Stimulated activated CD8-positive, alpha-beta memory T cell treated with anti-CD3 and anti-CD28 coated beads, Interleukin-7, amount 100 ng/mL, for 1 hour (primary cell): ENCODE data around the gene GABBR1.

Experiments
- DNase-seq, 2 donors: peaks; one replicate each; pipeline ENCODE4 v3.0.0-alpha.2; 2020; ENCODE audit warnings: low read depth in 2 of 2

Gene GABBR1

GRCh38 chr6:29620630-29621029, 12.4 kb downstream of the GABBR1 start:
- no peak for DNase-seq

- no peak for DNase-seq
Observed at GRCh38 chr6:29619578-29620160, 13.3 kb downstream of the GABBR1 start.

DNA sequence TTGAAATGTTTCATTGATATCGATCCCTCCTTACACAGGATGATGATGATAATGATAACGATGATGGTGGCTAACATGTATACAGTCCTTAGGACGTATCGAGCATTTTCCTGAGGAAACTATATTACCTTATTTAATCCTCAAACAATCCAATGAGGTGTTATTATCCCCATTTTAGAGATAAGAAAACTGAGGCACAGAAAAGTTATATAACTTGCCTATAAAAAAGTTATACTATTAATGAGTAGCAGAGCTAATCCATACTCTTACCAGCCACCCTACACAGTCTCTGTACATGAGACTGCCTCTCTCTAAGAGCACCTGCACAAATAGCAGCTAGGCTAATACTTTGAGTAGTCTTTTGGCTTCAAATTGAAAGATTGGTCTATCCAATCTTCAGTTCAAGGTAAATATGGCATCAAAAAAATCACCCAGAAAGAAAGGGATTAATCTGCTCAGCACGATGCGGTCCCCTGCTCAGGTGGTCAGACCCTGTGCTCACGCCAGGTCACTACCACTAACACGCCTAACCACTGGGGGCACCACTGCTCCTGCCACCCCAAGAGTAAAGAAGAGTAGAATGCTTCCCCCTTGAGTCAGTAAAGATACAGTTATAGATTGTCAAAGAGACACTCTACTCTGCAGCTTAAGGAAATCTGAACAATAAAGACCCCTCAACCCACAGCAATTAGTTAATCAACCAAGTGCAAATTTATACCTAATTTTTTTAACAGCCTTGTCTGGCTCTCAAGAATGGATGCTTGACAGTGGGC, 15.0 kb downstream of the GABBR1 start:
- DNase-seq, result no peak

GRCh38 chr6:29611426-29611825, 21.6 kb downstream of the GABBR1 start:
- no peak for DNase-seq

DNA sequence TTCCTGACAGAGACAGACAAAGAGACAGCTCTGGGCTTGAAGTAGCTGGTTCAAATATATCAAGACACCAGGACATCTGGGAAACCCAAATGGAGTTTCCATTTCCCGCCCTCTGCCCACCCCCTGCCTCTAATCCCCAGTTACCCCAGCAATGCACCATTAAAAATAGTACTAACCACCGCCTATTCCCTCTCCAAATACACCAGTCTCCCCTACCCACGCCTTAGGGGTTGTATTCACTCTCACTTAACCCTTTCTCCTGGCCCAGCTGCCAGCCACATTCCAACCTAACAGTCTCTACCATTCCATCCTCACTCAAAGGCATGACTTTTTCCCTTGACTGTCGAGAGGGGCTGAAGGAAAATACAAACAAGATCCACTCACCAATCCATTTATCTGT, 22.4 kb downstream of the GABBR1 start:
- DNase-seq, result no peak

DNA sequence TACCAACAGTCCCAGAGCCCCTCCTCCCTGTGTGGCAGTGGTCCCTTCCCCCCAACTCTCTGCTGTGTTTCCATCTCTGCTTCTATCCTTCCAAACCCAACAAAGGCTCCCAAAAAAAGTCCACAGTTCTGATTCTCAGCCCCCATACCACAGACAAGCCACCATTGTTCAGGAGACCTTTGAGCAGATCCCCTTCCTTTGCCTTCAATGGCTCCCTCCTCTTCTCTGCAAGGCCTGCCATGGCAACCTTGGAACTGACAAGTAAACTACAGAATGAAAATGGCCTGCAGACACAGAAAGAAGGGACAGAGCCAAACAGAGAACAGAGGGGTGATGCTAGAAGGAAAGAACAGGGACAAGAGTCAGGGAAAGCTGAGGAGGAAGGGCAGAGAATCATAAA, 24.9 kb downstream of the GABBR1 start:
- DNase-seq, result no peak

- no peak for DNase-seq
Observed at GRCh38 chr6:29603930-29604329, 29.1 kb downstream of the GABBR1 start.

DNA sequence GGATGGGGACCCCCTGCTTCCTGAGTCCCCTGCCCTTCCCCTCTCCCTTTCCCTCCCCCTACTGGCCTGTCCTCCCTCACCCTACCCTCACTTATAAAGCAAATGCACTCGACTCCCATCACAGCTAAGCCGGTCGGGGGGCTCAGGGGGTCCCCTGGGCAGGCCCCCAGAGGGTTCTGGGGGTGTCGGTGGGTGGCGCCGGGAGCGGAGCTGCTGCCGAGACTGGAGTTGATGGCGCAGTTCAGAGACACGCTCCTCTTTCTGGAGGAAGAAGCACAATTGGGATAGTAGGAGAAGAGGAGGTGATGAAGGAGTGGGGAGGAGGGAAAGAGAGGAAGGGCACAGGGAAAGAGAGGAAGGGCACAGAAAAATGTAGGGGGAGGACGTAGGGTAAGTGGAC, 29.5 kb downstream of the GABBR1 start:
- DNase-seq, result no peak

DNA sequence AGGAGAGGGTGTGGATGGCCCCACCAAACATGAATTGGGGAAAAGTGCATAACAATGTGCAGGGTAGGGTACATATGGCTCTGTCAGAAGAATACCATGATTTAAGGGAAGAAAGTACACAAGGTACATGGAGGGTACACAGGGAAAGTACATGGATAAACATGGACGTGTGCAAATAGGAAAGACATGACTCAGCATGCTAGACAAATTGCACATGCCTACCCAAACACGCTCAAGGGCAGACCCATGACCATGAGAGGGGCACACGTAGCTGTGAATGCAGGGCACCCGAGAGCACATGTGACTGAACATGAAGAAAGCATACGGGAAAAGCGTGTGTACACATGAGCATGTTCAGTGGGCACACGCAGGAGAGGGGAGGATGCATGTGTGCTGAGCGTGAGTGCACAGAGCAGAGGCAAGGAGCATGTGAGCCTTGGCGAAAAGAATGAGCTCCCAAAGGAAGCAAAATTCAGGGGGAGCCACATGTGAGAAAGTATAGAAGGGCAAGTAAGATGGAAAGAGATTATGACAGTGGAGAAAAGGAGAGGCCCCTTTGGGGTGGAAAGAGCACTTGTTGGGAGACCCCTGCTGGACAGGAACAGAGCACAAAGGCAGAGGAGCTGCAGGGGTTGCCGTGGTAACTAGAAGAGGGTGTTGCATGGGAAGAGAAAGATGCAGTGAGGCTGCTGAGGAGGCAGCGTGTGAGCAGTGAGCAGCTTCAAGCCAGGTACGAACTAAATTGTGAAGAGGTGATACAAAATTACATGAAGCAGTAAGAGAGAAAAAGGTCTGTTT, 30.2 kb downstream of the GABBR1 start:
- DNase-seq, result no peak

DNA sequence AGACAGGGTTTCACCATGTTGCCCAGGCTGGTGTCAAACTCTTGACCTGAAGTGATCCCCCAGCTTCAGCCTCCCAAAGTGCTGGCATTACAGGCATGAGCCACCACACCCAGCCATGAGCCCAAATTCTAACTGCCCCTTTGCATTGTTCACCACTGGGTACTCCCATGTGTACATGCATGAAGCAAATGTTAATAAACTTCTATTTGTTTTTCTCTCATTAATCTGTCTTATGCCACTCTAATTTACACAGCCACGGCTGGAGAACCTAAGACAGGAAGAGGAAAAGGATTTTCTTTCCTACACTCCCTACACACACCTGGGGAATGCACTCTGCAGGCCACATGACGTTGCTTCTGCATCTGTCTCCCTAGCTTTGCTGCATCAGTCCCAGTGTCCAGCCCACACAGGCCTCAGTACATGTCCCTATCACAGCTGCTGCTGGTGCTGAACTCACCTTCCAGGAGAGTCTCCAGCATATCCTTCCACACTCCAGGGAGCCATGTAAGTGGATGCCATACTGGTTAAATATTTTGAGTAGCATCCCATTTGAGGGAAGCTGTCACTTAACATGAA, 34.7 kb downstream of the GABBR1 start:
- no peak for DNase-seq

DNA sequence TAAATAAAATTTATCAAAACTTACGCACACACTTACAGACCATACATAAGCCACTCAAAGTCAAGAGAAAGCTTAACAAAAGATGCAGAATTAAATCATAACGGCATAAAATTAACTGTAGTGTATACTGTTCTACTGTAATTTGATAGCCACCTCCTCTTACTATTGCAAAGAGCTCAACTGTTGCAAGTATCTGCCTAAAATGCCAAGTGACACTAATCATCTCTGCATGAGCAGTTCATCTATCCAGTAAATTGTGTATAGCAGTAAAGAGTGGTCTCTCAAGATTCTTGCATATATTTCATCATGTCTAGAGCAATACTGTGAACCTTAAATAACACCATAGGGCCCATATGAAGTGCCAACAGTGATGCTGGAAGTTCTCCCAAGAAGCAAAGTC, 35.8 kb downstream of the GABBR1 start:
- no peak for DNase-seq

GRCh38 chr6:29596381-29596900, 36.5 kb downstream of the GABBR1 start:
- DNase-seq, result no peak

DNA sequence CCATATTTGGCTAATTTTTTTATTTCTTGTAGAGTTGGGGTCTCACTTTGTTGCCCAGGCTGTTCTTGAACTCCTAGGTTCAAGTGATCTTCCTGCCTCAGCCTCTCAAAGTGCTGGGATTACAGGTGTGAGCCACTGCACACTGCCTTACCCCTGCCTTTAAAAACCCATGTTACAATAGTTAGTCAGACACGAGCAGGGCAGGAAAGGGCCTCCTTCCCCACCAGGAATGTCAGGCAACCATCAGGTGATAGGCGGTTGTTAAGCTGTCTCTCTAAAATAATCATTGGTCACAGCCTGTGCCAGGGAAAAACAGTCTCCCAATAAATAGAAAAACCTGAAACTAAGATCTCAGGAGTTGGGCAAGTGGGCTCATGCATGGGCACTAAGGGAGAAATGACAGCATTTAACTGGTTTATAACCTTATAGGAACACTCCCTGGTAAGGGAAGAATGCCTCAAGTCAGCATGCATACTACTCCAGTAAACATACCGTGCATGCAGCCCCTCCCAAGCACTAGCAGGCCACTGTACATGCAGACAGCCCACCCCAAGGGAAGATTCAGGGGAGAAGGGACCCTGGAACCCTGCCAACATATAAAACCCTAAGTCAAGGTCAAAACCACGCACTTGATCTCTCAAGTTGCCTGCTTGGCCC, 39.7 kb downstream of the GABBR1 start:
- no peak for DNase-seq

DNA sequence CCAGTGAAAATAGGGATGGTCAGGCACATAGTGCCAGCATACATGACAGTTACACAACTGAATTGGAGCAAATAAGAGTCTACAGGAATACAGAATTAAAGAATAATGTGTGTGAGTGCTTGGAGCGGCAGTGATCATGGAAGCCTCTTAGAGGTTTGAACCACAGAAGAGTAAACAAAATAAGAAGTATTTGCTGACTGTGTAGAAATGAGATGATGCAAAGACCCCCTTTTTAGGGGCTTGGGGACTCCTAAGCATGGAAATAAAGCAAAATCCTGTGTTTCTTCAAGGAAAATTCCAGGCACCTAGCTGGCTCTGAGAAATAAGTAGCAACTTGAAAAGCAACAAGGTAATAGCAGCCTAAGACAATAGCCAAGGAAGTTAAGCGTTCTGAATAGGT, 41.3 kb downstream of the GABBR1 start:
- no peak for DNase-seq

DNA sequence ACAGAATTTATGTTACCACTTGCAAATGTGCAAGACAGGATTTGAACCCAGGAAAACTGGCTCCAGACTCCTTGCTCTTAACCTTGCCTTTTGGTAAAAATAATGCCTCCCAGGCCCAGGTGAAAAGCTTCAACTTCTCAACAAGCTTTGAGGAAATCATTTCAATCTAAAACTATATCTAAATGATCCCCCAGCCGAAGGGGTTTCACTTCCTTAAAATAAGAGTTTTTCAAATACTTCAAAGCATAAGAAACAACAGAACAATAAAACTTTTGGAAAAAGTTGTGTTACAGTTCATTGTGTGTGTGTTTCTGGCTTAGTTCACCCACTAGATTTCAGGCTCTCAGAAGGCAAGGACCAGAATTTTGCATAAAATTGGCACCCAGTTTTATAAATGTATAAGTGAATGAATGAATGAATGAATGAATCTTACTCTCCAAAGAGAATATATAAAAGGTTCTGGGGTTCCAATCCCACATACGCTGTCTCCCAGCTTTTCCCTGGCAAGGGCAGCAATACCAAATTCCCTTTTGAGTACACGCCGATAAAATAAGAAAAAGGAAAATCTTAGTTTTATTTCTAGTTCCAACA, 42.7 kb downstream of the GABBR1 start:
- no peak for DNase-seq

DNA sequence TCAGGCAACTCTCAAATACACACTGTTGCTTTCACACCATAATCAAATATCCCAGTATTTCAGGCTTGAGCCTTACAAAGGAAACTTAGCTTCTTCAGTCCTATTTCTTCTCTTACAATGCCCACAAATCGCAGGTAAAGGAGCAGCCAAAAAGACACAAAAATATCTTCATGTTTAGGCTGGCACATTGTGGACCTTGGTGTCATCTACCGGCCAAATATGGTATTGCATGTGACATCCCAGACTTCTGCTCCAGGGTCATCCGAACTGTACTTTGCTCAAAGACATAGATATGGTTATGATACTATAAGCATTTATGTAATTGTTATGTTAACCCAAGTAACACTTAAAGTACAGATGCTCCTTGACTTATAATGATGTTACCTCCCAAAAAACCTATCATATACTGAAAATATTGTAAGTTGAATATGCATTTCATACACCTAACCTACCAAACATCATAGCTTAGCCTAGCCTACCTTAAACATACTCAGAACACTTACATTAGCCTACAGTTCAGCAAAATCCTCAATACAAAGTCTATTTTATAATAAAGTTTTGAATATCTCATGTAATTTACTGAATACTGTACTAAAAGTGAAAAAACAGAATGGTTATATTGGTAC, 43.4 kb downstream of the GABBR1 start:
- peak; percentile 7 to 8 for DNase-seq

DNA sequence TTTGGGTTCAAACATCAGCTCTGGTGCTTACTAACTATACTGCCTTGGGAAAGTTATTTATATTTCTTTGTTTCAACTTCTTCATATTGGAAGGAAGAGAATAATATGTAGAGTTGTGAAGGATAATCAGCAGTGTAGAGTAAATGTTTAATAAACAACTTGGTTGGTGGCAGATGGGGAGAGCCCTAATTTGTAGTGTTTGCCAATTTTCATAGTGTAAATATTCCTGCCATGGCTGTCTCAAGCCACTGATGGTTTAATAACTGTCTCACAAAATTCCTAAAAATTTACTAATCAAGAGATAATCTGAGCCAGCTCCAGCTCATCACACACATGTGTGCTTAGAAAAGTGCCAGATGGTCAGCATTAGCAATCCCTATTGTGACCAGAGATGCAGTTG, 48.2 kb downstream of the GABBR1 start, which contains the start of gene OR2H2:
TSS of gene OR2H2 (plus strand) at position 301 of the 400 bp plus-strand sequence. CDS start 2,824 bp downstream, outside the sequence.
- no peak for DNase-seq

DNA sequence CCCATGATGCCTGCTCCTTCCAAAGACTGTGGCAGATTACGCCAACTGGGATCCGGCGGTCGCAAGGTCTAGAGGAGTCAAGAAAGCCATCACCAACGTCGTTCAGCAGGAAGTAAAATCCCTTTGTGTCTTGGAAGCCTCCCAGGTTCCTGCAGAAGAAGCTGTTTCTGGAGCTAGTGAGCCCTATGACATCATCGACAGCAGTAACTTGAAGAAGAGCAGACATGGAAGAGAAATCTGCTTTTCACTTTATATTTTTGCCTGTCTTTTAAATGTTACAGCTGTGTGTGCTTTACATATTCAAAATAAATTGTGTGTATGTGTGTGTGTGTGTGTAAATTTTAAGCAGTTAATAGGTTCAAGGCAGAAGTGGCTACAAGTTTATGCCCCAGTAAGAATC, 55.4 kb downstream of the GABBR1 start:
- DNase-seq, result no peak

DNA sequence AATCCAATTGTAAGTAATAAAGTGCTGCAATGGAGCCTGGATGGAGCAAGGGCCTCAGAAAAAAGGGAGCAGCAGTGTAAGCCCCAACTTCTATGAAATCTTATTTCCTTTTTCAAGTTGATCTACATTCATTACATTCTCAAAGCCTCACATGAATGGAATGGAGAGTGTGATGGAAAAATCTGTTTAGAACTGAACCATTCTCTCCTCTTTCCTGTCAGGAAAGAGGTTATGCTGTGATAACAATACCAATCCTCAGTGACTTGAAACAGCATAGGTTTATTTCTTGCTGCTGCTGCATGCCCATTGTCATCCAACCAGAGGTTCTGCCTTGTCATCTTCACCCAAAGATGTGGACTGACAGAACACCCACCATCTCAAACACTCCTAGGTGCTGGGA, 56.9 kb downstream of the GABBR1 start:
- DNase-seq, result no peak

- DNase-seq, result no peak
Observed at GRCh38 chr6:29567991-29568390, 65.0 kb downstream of the GABBR1 start.

- no peak for DNase-seq
Observed at GRCh38 chr6:29567541-29567940, 65.4 kb downstream of the GABBR1 start.
